ENCODE data around the gene FBRS. TPM values are rescaled to one million over a fixed set of nuclear protein-coding genes. Genes with fewer than 3 reads are reported as not detected.
"Not testable (repeated sequence)": the region's sequence is repeated elsewhere in the genome, so short reads cannot be mapped to it uniquely, and the experiment has no call there.

Gene FBRS
- polyA plus RNA-seq, 1 donor, result 40.6 TPM

DNA sequence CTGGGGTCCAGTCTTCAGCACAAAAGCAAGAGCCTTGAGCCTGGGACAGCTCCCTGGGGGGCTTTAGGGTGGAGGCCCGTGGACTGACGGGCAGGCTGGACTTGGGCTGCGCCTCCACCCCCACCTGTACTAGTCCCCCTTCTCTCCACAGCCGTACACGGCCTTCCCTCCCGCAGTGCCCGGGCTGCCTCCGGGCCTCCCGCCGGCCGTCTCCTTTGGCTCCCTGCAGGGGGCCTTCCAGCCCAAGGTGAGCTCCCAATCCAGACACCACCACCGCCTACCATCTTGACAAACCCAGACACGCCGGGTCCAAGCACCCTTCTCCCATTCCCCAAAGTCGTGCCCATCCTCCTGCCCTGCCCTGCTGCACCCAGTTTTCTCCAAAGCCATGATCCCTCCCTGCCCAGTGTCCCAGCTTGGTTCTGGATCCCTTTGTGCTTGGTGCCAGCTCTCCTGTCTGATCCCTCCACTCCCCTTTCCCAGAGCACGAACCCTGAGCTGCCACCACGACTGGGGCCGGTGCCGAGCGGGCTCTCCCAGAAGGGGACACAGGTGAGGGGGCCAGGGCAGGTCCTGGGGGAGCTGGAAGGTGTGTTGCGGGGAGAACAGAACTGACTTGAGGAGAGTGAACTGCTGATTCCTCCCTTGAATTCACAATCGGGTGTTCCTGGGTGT, 7.1 kb downstream of the FBRS start:
- no peak for DNase-seq

DNA sequence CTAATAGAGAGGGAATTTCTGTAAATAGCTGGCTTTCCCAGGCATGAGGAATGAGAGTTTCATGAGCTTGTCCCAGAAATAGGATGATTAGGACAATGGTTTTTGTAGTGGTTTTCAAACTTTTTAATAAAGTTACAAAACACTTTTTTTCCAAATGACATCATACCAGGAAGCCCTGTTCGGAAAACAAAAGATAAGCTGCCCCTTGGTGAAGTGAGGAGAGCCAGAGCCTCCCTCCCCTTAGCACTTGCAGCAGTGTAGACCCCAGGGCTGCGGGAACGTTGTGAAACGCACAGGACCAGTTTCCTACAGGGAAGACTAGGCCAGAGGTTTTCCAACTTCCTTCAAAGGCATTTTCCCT, 7.6 kb downstream of the FBRS start:
- no peak for DNase-seq

DNA sequence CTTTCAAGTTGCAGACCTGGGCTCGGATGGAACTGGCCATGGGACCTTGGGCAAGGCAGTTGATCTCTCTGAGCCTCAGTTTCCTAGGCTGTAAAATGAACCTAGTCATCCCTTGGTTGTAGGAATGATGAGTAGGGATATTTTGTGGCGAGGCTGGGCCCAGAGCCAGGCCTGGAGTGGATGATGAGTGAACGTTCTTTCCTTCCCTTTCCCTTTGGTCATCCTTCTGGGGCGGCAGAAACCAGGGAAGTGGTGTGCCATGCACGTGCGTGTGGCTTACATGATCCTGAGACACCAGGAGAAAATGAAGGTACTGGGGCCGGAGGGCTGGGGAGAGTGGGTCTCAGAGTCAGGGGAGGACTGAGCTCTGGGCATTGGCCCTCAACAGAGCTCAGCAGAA, 8.4 kb downstream of the FBRS start:
- no peak for DNase-seq

DNA sequence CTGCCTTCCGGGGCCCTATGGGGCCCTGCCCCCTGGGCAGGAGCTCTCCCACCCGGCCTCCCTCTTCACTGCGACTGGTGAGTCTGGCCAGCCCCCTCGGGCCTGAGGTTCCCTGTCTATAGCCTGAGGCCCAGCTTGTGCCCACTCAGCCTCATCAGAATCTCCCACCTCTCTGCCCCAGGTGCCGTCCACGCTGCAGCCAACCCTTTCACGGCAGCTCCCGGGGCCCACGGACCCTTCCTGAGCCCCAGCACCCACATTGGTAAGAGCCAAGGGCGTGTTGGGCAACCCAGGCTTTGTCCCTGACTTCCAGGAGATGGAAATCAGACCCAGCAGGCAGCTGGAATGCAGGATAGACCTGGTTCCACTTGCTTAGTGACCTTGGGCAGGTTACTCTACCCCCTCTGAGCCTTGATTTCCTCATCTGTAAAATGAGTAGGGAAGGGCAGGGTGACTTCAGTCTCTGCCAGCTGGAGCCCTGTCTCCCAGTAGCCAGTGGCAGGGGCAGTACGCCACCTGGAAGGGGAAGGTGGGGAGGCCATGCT, 9.2 kb downstream of the FBRS start:
- no peak for DNase-seq

DNA sequence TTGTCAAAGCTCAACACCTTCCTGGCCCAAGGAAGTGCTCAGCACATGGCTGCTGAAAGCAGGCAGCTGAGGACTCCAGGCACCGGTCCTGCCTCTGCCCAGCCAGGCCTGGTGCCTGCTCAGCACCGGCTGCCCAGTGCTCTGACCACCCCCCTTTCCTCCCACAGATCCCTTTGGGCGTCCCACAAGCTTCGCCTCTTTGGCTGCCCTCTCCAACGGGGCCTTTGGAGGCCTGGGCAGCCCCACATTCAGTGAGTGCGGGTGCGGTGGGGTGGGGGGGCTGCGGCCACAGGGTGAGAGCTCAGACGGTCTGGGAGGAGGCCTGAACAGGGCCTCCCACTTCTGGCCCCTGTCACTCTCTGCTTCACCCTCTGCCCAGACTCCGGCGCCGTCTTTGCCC, 10.2 kb downstream of the FBRS start:
- no peak for DNase-seq

DNA sequence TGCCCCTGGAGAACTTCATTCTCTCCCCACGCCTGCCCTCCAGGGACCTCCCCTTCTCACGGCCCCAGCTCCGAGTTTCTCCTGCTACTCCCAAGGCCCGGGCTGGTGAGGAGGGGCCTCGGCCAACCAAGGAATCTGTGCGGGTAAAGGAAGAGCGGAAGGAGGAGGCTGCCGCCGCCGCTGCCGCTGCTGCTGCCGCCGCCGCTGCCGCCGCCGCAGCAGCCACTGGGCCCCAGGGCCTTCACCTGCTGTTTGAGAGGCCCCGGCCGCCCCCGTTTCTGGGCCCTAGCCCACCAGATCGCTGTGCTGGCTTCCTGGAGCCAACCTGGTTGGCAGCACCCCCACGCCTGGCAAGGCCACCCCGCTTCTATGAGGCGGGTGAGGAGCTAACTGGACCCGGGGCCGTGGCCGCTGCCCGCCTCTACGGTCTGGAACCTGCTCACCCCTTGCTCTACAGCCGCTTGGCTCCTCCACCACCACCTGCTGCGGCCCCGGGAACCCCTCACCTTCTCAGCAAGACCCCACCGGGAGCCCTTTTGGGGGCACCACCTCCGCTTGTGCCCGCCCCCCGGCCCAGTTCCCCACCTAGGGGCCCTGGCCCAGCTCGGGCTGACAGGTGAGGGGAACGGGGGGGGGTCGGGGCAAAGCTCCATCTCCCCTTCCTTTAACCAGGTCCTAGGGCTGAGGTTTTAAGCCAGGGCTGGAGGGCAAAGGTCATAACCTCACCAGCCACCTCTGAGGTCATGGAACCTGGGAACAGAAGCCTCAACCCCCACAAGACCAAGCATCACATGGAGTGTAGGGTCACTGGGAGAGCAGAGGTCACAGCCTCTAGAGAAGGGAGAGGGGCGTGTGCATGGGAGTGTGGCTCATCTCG, 11.0 kb downstream of the FBRS start:
- no peak for DNase-seq

DNA sequence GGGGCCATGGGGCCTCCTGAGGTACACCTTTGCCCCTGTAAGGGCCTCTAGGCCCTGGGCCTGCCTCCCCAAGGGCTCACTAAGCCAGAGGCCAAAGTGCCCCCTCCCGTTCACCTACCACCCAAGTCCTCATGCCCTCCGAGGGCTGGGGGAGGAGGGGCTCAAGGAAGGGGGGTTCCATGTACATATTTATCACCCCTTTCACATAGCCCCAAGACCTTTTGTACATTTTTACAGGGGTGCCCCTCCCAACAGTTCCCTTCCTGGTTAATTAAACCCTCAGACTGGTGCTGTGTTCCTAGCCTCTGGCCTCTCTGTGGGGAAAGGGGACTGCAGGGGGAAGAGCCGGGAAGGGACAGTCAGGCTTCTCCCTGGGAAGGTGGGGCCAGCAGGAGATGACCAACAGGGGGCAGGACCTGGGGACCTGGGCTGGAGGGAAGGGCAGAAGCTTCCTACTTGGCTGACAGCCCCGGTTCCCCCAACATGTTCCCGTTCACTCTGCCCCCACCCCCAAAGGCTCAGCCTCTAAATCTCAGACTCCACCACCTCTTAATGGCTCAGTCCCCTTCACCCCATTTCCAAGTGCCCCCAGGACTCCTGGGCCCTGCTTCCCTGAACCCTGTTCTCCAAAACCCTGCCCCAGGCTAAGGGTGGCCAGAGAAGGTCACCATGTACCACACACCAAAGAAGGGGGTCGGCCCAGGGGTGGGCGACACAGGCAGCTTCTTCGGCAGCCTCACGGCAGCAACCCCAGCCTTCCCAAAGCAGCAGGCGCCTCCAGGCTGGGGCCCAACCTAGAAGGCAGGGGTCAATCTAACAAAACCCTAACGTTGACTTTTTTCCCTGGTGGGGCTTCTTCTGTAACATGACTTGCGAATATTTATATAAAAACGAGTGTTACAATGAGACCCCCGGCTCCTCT, 11.9 kb downstream of the FBRS start:
- DNase-seq, result no peak

DNA sequence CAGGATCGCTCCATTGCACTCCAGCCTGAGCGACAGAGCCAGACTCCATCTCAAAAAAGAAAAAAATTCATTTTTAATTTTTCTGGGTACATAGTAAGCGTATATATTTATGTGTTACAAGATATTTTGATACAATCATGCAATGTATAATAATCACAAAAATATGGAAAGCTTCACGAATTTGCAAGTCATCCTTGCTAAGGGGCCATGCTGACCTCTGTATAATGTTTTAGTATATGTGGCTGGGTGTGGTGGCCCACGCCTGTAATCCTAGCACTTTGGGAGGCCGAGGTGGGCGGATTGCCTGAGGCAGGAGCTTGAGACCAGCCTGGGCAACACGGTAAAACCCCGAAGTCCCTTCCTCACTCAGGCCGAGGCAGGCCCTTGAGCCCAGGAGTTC, 16.9 kb downstream of the FBRS start:
- no peak for DNase-seq

DNA sequence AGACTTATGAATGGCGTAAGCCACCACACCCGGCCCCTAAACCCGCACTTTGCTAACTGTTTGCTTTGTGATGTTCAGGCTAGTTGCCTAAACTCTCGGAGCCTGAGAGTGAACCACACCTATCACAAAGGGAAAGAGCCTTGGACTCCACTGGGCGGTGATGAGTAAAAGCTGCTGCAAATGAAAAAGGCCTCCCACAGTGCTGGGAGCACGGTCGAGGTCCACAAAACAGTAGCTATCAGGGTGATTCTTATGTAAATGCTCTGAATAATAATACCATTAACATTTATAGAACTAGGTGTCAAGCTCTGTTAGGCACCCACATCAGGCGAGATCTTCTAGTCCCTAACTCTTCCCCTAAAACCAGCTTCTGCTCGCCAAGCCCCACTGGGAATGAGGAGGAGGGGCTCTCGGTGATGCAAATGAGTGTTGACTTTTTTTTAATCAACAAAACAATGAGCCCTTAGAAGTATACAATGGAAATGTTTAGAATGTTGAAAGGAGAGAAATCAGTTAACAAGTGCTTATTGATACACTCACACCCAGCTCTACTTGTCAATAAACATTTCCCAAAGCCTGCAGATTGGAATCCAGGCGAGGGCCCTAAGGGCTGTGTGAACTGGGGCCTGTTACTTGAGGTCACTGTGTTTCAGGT, 19.8 kb downstream of the FBRS start:
- no peak for DNase-seq

DNA sequence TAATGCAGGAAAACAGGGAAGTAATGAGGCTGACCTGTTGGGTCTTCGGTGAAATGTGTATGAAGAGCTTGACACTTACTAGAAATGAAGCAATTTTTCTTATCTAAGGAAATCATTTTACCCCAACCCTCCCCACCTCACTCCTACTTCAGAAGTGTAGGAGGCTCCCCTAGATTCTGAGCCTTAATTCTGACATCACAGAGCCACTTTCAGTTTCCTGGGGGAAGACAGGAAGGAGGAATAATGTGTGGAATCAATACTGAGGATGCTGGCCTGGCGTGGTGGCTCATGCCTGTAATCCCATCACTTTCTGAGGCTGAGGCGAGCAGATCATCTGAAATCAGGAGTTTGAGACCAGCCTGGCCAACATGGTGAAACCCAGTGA, 20.3 kb downstream of the FBRS start:
- DNase-seq, result no peak

DNA sequence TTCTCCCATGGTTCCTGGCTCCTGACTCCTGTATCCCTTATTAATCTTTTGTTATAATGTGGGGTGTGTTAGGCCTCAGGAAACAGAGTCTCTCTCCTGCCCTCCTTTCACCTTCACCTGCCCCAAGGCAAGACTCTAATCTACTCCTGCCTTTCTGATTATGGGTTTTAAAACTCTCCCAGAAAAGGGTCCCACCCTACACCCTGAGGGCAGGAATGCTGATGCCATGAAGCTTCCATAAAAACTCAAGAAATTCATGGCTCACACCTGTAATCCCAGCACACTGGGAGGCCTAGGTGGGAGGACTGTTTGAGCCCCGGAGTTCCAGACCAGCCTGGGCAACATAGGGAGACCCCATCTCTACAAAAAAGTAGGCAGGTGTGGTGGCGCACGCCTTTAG, 22.1 kb downstream of the FBRS start:
- no peak for DNase-seq

DNA sequence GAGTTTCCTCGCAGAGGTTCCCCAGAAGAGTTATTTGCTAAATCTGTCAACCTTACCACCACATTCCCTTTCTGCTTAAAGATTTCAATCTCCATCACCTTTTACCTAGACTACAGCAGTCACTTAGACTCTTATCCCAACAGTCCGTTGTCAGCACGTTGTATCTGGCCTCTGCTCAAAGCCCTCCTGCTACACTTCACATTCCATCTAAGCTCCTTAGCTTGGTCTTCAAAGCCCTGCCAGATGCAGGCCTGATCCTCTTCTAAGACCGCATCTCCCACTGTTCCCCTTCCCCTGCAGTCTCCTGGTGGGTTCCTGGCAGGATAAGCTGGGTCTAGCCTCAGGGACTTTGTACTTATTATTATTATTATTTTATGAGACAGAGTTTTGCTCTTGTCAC, 30.5 kb downstream of the FBRS start:
- DNase-seq, result no peak

DNA sequence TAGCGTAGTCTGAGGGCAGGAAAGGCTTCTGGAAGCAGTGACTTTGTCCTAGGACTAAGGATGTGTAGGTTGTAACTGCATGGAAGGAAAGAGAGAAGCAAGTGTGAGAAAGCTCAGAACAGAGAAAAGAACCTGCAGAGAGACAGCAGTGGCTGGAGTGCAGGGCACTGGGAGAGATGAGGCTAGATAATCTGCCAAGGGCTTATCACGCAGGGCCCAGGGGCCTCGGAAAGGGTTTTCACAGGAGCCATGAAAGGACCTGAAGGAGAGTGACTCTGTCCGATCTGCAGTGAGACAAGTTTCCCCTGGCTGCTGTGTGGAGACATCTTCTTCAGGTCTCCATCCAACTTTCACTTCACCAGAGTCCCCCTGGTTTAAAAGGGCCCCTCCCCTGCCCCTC, 33.7 kb downstream of the FBRS start:
- DNase-seq, result no peak

DNA sequence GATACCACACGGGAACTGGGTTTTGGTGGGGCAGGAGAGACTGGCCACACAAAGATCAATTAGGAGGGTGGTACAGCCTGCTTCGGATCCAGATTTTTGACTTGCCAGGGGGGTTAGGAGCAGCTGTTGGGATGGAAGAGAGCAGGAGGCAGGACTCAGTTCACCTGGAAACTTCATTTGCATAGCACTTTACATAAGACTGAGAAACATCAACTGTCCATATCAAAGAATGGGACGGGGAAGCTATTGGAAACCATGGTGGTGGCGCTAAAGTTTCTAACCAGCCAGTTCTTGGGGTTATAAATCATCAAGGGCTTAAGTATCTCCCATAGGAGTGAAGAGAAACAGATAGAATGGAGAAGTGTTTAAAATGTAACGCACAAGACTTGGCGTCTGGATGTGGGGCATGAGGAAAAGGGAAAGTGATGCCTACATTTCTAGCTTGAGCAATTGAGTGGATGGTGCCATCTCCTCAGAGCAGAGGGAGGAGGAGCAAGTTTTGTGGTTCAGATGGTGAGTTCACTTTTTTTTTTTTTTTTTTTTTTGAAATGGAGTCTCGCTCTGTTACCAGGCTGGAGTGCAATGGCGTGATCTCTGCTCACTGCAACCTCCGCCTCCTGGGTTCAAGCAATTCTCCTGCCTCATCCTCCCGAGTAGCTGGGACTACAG, 34.3 kb downstream of the FBRS start:
- no peak for DNase-seq

DNA sequence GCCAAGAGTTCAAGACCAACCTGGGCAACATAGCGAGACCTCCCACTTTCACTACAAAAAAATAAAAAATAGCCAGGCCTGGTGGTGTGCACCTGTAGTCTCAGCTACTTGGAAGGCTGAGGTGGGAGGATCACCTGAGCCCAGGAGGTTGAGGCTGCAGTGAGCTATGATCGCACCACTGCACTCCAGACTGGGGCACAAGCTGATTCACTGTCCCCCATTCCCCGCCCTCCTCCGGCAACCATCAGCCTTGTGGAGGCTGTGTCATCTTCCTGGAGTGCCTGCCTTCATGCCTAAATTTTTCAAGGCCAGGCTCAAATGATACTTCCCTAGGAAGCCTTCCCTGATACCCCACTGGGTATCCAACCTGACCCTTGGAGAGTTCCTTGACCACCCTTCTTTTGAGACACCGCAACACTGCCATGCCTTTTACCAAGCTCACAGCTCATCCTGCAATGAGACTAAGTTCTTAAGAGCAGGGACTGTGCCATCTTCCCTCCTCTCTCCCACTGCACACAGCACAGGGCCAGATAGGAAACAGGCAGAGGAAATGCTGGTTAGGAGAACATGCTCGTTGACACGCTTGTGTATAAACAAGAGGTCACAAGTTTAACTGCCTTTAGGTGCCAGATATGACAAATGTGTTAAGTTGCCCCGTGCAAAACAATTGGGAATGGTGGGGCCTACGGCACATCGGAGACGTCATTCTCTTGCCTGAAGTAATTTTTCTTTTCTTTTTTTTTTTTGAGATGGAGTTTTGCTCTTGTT, 36.9 kb downstream of the FBRS start:
- DNase-seq, result no peak

DNA sequence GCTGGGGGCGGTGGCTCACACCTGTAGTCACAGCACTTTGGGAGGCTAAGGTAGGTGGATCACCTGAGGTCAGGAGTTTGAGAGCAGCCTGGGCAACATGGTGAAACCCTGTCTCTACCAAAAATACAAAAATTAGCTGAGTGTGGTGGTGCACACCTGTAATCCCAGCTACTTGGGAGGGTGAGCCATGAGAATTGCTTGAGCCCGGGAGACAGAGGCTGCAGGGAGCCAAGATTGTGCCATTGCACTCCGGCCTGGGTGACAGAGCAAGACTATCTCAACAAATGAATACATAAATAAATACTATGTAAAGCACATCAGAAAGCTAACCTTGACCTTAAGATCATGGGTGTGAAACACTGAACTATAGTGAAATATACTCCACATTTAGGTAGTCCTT, 38.4 kb downstream of the FBRS start:
- not testable (repeated sequence) for DNase-seq

DNA sequence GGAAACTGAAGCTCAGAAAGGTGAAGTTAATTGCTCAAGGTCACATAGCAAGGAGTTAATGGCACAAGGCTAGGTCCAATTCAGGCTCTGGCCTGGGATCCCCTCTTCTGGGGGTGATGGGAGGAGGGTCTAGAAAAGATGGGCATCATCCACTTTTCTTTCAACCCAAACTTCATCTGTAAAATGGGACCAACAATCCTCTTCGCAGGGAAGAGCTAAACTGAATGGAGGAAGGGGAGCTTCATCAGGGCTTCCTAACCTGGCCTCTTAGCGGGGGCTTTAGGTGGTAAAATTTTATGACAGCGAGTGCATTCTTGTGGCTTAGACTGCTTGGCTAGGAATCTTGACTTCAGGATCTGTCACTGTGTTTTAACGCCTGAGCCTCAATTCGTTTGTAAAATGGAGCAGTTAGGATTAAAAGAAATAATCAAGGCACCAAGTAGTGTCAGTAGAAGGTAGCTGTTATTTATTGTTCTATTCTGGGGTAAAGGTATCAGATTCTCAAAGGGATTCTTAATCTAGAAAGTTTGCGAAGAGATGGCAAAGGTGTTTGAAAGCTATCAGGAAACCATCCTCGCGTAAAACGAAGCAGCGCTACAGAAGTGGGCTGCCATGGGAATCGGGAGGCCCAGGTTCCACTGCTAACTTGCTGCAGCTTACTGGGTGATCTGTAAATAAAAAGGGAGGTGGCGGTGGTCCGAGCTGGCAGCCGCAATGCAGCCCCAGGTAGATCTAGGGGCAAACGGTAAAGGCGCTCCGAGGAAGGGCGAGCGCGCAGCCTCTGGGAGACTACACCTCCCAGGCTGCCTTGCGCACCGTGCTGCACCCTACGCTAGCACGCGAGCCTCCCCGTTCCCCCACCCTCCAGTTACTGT, 39.3 kb downstream of the FBRS start:
- no peak for DNase-seq

DNA sequence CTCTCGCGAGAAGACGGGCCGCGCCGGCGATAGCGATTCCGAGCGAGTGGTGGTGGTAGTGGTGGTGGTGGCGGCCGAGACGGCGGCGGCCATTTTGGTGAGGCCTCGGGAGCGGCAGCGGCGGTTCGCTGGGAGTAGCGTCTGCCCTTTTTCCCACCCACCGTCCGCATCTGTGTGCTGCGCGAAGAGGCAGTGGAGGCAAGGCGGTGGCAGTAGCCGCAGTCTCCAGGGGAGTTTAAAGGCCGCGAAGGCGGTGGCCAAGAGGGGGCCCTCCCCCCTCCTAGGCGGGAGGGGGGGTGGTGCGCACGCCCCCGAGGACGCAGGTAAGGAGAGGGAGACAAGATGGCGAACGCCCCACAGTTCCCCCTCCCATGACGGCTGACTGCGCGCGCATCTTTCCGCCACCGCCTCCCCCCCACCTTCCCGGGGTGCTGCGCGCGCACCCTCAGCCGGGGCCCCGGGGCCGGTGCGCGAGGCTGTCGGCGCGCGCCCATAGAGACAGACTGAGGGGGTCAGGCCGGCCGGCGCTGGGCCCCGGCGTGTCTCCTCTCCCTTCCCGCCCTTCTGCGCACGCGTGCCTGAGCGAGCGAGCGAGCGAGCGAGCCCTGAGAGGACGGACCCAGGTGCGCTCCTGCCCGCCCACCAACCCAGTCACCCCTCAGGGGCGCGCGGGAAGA, 40.0 kb downstream of the FBRS start:
- peak; percentile 98 for DNase-seq
